HG03039 (cell line): Measurements from ENCODE around the gene ADCK1.
"Not testable (repeated sequence)": the region's sequence is repeated elsewhere in the genome, so short reads cannot be mapped to it uniquely, and the experiment has no call there.

Experiments
- ATAC-seq: cut with Tn5 transposase; IDR thresholded peaks from one replicate; pipeline ENCODE4 v1.9.1; 2021; ENCODE audit warnings: mild to moderate bottlenecking, moderate library complexity; ENCODE audit not compliant: unreplicated experiment

ADCK1 gene

GRCh38 chr14:77862154-77862786 lies 62.4 kb downstream of the ADCK1 start:
- peak; percentile 56 for ATAC-seq

DNA sequence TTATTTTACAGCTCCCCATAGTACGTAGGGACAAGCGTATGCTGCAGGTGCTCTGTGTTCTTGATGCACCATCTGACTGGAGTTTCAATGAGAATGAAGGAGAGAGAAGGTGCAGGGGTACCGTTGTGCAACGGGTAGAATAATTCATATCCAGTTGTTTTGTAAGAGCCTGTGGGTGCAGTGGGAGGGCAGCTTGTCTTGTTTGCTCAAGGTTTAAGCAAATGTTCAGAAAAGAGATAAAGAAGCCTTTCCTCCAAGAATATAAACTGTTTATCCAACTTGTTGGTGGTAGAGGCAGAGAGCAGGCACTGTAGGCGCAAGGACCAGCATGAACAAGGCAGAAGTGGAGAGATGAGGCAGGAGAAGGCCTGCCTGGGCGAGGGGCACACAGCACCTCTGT lies 64.2 kb downstream of the ADCK1 start:
- no peak for ATAC-seq

GRCh38 chr14:77864580-77864979 lies 64.7 kb downstream of the ADCK1 start:
- ATAC-seq = no peak

GRCh38 chr14:77865455-77865854 lies 65.5 kb downstream of the ADCK1 start:
- ATAC-seq = no peak

DNA sequence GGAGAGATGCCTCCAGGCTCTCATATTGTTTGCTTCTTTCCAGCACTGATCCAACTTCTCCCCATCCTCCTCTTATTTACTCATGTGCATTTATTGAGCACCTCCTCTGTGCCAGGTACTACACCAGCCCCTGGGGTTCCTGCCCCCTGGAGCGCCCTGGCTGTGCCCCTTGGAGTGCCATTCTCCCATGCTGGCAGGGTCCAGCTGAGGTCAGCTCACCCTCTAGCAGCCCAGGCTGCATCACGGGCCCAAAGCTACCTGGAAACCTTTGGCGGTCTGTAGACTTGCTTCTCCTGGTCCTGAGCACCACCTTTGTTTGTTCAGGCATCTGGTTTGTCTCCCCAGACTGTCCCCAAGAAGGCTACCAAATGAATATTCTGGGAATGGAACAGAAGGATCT lies 67.0 kb downstream of the ADCK1 start:
- ATAC-seq = no peak

- ATAC-seq = no peak
Measured at GRCh38 chr14:77867476-77867875, 67.6 kb downstream of the ADCK1 start.

GRCh38 chr14:77868552-77869285 lies 68.8 kb downstream of the ADCK1 start:
- no peak for ATAC-seq

GRCh38 chr14:77869340-77869739 lies 69.4 kb downstream of the ADCK1 start:
- no peak for ATAC-seq

- no peak for ATAC-seq
Measured at GRCh38 chr14:77870646-77871045, 70.7 kb downstream of the ADCK1 start.

DNA sequence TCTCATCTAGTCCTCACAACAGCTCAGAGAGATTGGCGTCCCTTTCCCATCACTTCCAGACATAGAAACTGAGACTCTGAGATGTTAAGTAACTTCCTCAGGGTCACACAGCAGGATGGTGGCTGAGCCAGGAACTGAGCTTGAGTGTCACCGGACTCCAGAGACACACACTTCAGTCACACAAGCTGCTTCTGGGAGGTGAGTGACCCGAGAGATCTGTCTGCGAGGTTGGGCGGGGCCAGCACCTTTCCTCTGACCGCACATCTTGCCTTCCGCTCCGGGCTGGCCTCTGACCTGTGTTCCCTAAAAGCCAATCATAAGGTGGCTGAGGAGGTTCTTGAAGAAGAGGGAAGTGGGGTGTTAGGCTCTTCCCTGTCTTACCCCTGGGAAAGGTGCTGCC lies 72.2 kb downstream of the ADCK1 start:
- ATAC-seq = no peak

DNA sequence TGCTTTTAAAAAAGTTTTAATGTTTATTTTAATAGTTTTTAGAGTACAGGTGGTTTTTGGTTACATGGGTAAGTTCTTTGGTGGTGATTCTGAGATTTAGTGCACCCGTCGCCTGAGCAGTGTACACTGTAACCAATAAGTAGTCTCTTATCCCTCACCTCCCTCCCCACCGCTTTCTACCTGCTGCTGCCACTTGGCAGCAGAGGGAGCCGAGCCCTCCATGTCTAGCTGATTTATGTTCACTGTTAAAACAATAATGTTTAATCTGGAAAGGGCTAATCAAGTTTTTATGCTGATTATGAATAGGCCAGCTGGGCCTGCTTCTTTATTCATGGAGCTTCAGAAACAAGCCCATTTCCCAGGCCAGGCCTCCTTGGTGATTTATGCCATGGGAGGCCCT lies 73.1 kb downstream of the ADCK1 start:
- ATAC-seq = no peak

DNA sequence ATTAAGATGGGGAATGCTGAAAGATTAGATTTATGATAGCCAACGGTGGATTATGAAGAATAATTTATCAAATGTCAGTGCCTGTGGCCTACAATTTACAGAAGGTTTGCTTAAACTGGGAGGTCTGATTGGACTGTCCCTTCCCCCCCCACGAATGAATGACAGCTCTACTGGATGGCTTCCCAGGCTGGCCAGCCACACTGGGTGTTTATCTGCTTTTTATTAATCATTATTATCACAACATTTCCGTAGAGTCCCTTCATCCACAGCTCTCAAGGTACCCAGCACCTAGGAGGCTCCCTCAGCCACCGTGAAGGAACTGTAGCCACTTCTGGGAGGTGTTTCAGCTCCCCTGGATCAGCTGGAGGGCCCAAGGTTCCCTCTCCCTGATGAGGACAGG lies 78.9 kb downstream of the ADCK1 start:
- ATAC-seq = no peak

GRCh38 chr14:77880056-77880455 lies 80.1 kb downstream of the ADCK1 start:
- ATAC-seq = no peak

DNA sequence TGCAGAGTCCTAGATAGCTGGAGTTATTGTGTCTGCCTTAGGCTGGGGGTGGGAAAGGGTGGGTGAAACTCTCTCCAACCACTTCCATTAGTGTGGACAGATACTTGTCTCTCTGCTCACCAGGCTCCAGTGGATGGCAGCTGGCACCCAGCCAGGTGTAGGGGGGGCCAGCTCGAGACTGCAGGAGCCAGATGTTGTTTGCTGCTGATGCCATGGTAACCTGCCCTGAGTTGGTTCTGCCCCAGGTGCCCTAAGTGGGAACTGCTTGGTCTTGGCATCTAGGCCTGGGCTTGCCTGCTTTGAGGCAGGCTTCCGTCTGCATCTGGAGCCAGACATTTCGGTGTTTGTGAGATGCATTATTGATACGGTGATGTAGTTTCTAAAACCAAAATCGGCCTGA lies 82.2 kb downstream of the ADCK1 start:
- ATAC-seq = no peak

DNA sequence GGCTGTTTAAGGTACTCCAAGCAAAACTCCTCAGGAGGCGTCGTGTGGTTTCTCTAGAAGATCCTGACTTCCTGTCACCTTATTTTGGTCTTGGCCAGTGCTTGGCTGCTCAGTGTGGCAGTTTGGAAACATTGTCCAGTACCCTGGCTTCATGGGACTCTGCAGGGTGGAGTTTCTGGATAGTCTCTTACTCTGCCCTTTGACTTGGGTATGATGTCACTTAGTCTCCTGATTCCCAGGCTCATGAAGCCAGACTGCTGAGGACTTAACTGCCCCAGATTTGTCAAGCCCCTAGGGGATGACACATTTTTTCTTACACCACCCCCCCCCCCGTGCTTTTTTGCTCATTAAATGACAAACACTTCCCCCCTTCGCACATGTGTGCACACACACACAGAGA lies 82.7 kb downstream of the ADCK1 start:
- no peak for ATAC-seq

- no peak for ATAC-seq
Measured at GRCh38 chr14:77883131-77883846, 83.4 kb downstream of the ADCK1 start.

- no peak for ATAC-seq
Measured at GRCh38 chr14:77883847-77884238, 83.9 kb downstream of the ADCK1 start.

GRCh38 chr14:77885367-77885766 lies 85.5 kb downstream of the ADCK1 start:
- ATAC-seq = no peak

- no peak for ATAC-seq
Measured at GRCh38 chr14:77886010-77886409, 86.1 kb downstream of the ADCK1 start.

DNA sequence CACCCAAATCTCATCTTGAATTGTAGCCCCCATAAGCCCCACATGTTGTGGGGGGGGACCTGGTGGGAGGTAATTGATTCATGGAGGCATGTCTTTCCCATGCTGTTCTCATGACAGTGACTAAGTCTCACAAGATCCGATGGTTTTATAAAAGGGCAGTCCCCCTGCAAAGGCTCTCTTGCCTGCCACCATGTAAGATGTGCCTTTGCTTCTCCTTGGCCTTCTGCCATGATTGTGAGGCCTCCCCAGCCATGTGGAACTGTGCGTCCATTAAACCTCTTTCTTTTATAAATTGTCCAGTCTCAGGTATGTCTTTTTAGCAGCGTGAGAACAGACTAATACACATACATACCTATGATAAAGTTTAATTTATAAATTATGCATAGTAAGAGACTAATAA lies 89.0 kb downstream of the ADCK1 start:
- not testable (repeated sequence) for ATAC-seq

GRCh38 chr14:77889971-77890442 lies 90.1 kb downstream of the ADCK1 start:
- ATAC-seq = no peak

GRCh38 chr14:77890873-77891272 lies 91.0 kb downstream of the ADCK1 start:
- no peak for ATAC-seq
